ENCODE data around the gene UGT3A2.

UGT3A2 gene, protein sequence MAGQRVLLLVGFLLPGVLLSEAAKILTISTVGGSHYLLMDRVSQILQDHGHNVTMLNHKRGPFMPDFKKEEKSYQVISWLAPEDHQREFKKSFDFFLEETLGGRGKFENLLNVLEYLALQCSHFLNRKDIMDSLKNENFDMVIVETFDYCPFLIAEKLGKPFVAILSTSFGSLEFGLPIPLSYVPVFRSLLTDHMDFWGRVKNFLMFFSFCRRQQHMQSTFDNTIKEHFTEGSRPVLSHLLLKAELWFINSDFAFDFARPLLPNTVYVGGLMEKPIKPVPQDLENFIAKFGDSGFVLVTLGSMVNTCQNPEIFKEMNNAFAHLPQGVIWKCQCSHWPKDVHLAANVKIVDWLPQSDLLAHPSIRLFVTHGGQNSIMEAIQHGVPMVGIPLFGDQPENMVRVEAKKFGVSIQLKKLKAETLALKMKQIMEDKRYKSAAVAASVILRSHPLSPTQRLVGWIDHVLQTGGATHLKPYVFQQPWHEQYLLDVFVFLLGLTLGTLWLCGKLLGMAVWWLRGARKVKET

DNA sequence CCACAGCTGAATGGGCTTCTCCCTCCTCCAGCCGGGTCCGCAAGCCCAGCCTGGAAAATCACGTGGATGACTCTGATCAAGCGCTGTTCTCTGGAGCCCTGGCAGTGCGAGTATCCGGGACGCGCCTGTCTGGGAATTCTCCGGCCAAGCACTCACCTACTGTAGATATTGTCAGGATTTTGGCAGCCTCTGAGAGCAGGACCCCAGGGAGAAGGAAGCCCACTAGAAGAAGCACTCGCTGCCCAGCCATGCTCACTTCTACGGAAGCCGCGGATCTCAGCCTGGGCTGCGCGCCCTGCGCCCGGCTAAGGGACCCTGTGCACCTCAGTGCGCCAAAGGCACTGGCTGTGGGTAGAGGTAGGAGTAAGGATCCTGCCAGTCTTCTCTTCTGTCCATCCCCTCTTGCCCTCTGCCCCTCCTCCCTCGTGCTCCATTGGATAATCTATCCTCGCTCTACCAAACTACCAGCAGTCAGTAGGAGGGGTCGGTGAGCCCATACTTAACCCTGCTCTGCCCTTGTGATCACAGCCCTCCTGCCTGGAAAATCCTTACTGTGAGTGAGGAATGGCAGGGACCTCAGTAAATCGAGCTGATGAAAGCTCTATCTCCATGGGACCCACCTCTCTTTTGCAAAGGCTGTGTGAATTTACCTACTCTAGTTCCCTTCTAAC lies at the start of gene UGT3A2:
Gene UGT3A2 (minus strand): TSS at position 343 of the 671 bp plus-strand sequence. CDS start 93 bp downstream, at position 250.
- in situ Hi-C loops (cut with MboI; ENCODE audit: low pct_unique_long_range_greater_than_20kb, low sequenced_read_pairs, unreplicated experiment) = no loop called here
- no peak for DNase-seq (ENCODE audit: low spot score)

DNA sequence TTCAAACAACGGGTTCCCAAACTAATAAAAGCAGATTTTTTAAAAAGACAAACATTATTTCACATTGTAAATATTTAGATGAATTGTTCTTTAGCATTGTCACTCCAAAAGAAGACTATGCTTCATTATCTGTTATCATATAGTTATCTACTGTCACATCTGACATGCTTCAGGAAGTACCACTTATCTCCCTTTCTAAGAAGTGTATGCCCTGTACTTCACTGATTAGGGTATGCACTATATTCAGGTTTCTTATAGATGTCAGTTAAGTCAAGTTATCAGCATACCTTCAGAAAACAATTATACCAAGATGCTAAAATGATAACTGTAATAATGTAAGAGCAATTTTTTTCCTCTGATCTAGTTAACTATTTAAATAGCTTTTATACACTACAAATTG lies 44.6 kb upstream of the UGT3A2 start:
- no peak for DNase-seq (ENCODE audit: low spot score)

More for the DNA sequence above, at the start of gene UGT3A2:
- TF ChIP-seq, protein P1, sequence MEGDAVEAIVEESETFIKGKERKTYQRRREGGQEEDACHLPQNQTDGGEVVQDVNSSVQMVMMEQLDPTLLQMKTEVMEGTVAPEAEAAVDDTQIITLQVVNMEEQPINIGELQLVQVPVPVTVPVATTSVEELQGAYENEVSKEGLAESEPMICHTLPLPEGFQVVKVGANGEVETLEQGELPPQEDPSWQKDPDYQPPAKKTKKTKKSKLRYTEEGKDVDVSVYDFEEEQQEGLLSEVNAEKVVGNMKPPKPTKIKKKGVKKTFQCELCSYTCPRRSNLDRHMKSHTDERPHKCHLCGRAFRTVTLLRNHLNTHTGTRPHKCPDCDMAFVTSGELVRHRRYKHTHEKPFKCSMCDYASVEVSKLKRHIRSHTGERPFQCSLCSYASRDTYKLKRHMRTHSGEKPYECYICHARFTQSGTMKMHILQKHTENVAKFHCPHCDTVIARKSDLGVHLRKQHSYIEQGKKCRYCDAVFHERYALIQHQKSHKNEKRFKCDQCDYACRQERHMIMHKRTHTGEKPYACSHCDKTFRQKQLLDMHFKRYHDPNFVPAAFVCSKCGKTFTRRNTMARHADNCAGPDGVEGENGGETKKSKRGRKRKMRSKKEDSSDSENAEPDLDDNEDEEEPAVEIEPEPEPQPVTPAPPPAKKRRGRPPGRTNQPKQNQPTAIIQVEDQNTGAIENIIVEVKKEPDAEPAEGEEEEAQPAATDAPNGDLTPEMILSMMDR (IDR thresholded peaks at IDR 0.05; ENCODE audit: extremely low read depth, insufficient read depth, missing control alignments) = no peak

DNA sequence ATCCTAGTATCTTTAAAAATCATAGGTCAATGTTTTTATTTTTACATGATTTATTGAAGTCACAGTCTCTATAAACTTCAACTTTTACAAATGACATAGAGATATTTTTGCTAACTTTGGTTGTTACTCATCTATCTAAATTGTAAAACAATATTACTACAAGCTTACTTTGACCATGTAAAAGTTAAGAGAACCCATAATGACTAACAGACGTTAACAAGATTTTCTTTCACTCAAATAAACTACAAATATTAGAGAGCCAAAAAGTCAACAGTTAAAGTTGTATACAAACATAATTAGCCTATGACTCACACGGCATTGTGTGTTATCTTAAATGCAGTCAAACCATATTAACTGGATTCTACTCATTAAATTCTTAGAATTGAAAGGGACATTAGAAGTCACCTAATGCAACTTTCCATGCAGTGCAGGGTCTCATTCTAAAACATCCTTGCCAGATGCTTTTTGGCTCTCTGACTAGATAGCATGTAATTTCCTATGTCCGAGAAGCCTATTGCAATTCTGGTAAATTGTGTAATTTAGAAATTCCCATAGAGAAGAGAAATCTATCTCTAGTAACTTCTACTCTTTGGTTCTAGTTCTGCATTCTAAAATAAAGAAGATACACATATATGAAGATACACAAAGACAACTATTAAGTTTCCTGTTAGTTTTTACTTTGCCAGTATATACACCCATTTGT lies 42.2 kb upstream of the UGT3A2 start:
- TF ChIP-seq, protein P1 (IDR thresholded peaks at IDR 0.05; ENCODE audit: extremely low read depth, insufficient read depth, missing control alignments) = no peak
- in situ Hi-C loops (cut with MboI; ENCODE audit: low pct_unique_long_range_greater_than_20kb, low sequenced_read_pairs, unreplicated experiment) = no loop called here
- DNase-seq (ENCODE audit: low spot score) = no peak

More for the DNA sequence above, 44.6 kb upstream of the UGT3A2 start:
- in situ Hi-C loops (cut with MboI; ENCODE audit: low pct_unique_long_range_greater_than_20kb, low sequenced_read_pairs, unreplicated experiment) = no loop called here
- TF ChIP-seq, protein P1 (IDR thresholded peaks at IDR 0.05; ENCODE audit: extremely low read depth, insufficient read depth, missing control alignments) = no peak

DNA sequence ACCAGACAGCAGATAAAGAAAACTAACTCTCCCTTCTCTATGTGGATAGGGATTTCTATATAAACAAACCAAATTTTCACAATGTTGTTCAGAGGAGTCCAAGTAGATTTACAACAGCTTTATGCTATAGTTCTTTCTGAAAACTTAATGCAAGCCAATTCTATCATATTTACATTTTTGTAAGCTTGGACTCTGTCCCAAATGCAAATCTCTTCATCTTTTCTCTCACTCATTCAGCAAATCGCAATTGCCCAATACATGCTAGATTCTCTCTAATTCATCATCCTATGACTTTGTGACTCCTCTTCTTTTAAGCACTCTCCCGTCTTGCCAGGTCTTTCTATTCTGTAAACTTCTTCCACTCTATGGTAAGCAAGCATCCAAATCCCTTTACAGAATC lies 39.1 kb upstream of the UGT3A2 start:
- in situ Hi-C loops (cut with MboI; ENCODE audit: low pct_unique_long_range_greater_than_20kb, low sequenced_read_pairs, unreplicated experiment) = no loop called here
- DNase-seq (ENCODE audit: low spot score) = no peak
- TF ChIP-seq, protein P1 (IDR thresholded peaks at IDR 0.05; ENCODE audit: extremely low read depth, insufficient read depth, missing control alignments) = no peak

DNA sequence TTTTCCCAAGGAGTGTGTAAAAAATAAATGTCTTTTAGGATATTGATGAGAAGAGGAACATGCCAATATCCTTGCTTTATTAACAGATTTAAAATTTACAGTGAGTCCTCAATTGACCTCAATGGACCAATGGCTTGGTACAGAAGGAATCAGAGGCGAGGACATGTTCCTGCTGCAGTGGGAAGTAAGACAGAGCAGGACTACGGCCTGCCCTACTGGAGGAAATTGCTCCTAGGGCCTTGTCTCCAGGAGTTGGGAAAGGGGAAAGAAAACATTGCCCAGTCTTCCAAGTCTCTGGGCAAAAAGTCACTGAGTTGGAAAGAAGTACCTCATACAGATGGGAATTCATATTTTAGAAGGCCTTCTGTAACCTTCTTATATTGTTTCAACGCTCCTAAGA lies 33.1 kb upstream of the UGT3A2 start:
- in situ Hi-C loops (cut with MboI; ENCODE audit: low pct_unique_long_range_greater_than_20kb, low sequenced_read_pairs, unreplicated experiment) = no loop called here
- DNase-seq (ENCODE audit: low spot score) = no peak
- TF ChIP-seq, protein P1 (IDR thresholded peaks at IDR 0.05; ENCODE audit: extremely low read depth, insufficient read depth, missing control alignments) = no peak

GRCh38 chr5:36096486-36096885 lies 29.8 kb upstream of the UGT3A2 start:
- no peak for DNase-seq (ENCODE audit: low spot score)
- in situ Hi-C loops (cut with MboI; ENCODE audit: low pct_unique_long_range_greater_than_20kb, low sequenced_read_pairs, unreplicated experiment) = no loop called here
- TF ChIP-seq, protein P1 (IDR thresholded peaks at IDR 0.05; ENCODE audit: extremely low read depth, insufficient read depth, missing control alignments) = no peak
